HEK293 (cell line): ENCODE measurements around the gene GCAT.

Source experiments
- CTCF ChIP-seq: fragments of 450-650 bp; formaldehyde crosslinking; IDR thresholded peaks from 2 replicates; pipeline ENCODE4 v1.5.1; 2016; ENCODE audit warnings: missing biosample characterization, missing genetic modification characterization
- RBAK ChIP-seq: fragments of 450-650 bp; formaldehyde crosslinking; IDR thresholded peaks from 2 replicates; pipeline ENCODE4 v1.5.1; 2016; ENCODE audit warnings: missing biosample characterization, missing genetic modification characterization
- ZBTB20 ChIP-seq: fragments of 450-650 bp; formaldehyde crosslinking; IDR thresholded peaks from 2 replicates; pipeline ENCODE4 v1.5.1; 2016; ENCODE audit warnings: missing biosample characterization, missing genetic modification characterization
- ZBTB49 ChIP-seq: fragments of 450-650 bp; formaldehyde crosslinking; IDR thresholded peaks from 2 replicates; pipeline ENCODE4 v1.5.1; 2016; ENCODE audit warnings: missing biosample characterization, missing genetic modification characterization, low read depth
- ZNF426 ChIP-seq: fragments of 450-650 bp; formaldehyde crosslinking; IDR thresholded peaks from 2 replicates; pipeline ENCODE4 v1.5.1; 2017; ENCODE audit warnings: missing biosample characterization, missing genetic modification characterization, mild to moderate bottlenecking, inconsistent platforms, moderate library complexity
- ZNF549 ChIP-seq: fragments of 450-650 bp; IDR thresholded peaks from 2 replicates; pipeline ENCODE4 v1.5.1; 2018; ENCODE audit warnings: missing biosample characterization, missing genetic modification characterization, mild to moderate bottlenecking, inconsistent platforms, moderate library complexity
- ZSCAN18 ChIP-seq: fragments of 450-650 bp; formaldehyde crosslinking; IDR thresholded peaks from 2 replicates; pipeline ENCODE4 v1.5.1; 2016; ENCODE audit warnings: missing biosample characterization, missing genetic modification characterization

- TF ChIP-seq ZBTB20 (tag by site-specific recombination) = no peak
- TF ChIP-seq CTCF (tag by site-specific recombination) = no peak
- no peak for TF ChIP-seq ZNF426
- TF ChIP-seq ZNF549 (tag by site-specific recombination) = no peak
- no peak for TF ChIP-seq RBAK (tag by site-specific recombination)
- TF ChIP-seq ZSCAN18 (tag by site-specific recombination) = no peak
- TF ChIP-seq ZBTB49 (tag by site-specific recombination) = no peak
Measured at GRCh38 chr22:37764622-37765021, 43.1 kb upstream of the GCAT start.
